Gastrocnemius medialis (tissue), 4 donors: ENCODE measurements around the gene RALGAPB.

Source experiments
- POLR2A ChIP-seq, 2 donors: fragments of 450-650 bp; IDR thresholded peaks; one replicate each; pipeline ENCODE4 v1.6.1; 2017; ENCODE audit warnings: antibody characterized with exemption in 2 of 2, mild to moderate bottlenecking in 2 of 2, moderate library complexity in 2 of 2
- TF ChIP-seq, protein P1 (sequence below), 5 experiments: fragments of 450-650 bp in 3 of 5; fragments of 200-600 bp in 2 of 5; sonication (generic) in 2 of 5; IDR thresholded peaks in 4 of 5; conservative IDR thresholded peaks in 1 of 5; 1 replicate in 4 of 5; 2 replicates in 1 of 5; pipeline ENCODE4 v1.5.1; 2016 to 2019; ENCODE audit warnings: antibody characterized with exemption in 5 of 5, mild to moderate bottlenecking in 3 of 5, moderate library complexity in 3 of 5

GRCh38 chr20:38538789-38539188 is 66.1 kb downstream of the RALGAPB start:
- TF ChIP-seq POLR2A (IDR thresholded peaks at IDR 0.05) = no peak
- TF ChIP-seq, protein P1, sequence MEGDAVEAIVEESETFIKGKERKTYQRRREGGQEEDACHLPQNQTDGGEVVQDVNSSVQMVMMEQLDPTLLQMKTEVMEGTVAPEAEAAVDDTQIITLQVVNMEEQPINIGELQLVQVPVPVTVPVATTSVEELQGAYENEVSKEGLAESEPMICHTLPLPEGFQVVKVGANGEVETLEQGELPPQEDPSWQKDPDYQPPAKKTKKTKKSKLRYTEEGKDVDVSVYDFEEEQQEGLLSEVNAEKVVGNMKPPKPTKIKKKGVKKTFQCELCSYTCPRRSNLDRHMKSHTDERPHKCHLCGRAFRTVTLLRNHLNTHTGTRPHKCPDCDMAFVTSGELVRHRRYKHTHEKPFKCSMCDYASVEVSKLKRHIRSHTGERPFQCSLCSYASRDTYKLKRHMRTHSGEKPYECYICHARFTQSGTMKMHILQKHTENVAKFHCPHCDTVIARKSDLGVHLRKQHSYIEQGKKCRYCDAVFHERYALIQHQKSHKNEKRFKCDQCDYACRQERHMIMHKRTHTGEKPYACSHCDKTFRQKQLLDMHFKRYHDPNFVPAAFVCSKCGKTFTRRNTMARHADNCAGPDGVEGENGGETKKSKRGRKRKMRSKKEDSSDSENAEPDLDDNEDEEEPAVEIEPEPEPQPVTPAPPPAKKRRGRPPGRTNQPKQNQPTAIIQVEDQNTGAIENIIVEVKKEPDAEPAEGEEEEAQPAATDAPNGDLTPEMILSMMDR (IDR thresholded peaks at IDR 0.05 in 4 of 5, conservative IDR thresholded peaks at IDR 0.05 in 1 of 5) = no peak
